Daoy (cell line): ENCODE measurements around the gene RSPH6A. TPM values are rescaled to one million over a fixed set of nuclear protein-coding genes. Genes with fewer than 3 reads are reported as not detected.

ENCODE experiments used
- DNase-seq: peaks from one replicate; pipeline ENCODE4 v3.0.0-alpha.2; 2015; ENCODE audit warnings: low read depth
- total RNA-seq: library from RNA; depleted of rRNA; stranded (reverse); fragments of >200 nt; shearing (Covaris generic); gene quantifications from 2 replicates; pipeline ENCODE4 v1.2.3, GENCODE V29; 2014; rRNA removed

RSPH6A gene
- total RNA-seq: 0.06 TPM in 1 of 2 replicates, not detected in the other

DNA sequence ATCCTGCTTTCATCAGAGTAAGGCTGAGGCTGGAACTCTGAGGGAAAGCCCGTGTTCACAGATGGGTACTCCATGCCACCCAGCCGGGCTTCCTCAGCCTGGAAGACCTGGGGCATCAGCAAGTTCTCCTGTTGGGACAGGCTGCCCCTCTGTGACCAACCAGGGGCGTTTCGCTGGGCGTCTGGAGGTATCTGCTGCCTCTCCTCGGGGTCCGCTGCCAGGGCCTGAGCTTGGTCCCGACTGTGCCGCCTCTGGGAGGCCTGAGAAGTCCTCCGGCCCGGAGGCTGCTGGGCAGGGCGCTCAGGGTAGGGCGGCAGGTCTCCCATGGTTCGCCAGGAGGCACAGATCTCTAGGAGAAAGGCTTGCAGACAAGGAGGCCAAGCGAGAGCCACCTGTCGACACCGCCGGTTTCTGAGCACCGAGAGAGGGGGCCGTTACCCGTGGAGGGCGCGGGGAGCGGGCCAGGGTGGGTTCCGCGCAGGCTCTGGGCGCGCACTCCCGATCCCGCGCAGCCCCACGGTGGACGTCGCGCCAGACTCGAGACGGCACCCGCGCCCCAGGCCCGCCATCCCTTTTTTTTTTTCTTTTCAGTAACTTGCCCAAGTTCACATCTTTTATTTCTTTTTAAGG is at the start of gene RSPH6A:
Gene RSPH6A, minus strand, starts transcription at position 458 of the 630 bp plus-strand sequence. Its CDS starts 132 bp downstream, at position 326.
- no peak for DNase-seq

DNA sequence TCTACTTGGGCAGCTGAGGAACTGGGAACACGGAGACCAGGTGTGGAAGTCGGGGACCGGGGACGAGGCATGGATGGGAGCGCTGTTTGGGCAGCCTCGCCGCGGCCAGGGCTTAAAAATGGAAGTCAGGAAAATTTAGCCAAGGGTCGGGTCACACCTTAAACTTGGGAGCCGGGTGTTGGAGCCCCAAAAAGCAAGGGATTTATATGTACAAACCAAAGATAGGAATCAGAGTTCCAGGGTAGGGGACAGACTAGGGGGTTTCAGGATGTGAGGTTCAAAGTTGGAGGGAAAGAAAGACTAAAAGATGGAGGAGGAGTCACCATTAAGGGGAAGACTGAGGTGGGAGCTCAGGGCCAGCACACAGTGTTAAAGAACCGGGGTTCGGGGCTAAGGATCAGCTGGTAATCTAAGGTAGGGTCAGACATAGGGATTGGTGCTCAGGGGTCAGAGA is 49.5 kb upstream of the RSPH6A start:
- no peak for DNase-seq

DNA sequence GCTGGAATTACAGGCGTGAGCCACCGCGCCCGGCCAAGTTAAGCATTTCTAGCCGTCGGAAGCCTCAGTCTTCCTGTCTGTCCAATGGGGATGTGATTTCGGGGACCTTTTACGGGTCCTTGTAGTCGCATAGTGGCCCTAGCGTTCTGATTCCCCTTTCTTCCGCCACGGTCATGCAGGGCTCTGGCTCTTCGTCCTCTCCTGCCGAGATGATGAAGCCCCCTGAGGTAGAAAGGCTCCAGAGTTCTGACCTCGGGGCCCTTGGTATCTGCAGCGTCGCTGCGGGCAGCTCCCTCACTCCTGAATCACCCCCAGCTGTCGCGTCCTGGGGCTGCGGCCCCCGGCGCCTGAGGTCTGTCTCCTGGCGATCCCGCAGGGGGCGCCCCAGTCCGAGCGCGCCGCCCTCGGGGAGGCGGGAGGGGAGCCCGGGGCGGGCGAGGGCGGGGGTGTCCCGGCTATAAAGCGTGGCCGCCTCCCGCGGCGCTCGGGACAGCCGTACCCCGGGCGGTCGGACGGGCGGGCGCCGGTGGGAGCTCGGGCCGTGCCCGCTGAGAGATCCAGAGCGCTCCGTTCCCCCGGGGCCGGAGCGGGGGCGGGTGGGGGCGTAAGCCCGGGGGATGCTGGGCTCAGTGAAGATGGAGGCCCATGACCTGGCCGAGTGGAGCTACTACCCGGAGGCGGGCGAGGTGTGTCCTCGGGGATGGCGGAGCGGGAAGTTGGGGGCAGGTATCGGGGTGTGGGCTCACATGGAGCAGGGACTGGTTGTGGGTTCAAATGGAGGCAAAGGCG is 48.9 kb upstream of the RSPH6A start, which contains the start of gene FOXA3:
Gene FOXA3, plus strand, starts transcription at position 487 of the 789 bp plus-strand sequence. Its CDS starts 131 bp downstream, at position 618.
- peak; percentile 83 for DNase-seq

DNA sequence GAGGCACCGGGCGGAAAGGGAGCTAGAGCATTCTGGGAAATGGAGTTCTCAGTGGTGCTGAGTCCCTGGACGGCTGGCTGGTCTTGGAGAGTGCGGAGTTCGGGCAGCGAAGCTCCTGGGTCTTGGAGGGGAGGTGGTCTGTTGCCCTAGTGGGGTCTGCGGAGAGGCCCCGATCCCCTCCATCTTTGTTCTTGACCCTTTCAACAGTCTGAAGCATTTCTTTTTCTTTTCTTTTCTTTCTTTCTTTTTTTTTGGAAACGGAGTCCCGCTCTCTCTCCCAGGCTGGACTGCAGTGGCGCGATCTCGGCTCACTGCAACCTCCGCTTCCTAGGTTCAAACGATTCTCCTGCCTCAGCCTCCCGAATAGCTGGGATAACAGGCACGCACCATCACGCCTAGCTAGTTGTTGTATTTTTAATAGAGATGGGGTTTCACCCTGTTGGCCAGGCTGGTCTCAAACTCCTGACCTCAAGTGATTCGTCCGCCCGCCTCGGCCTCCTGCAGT is 48.3 kb upstream of the RSPH6A start:
- no peak for DNase-seq

DNA sequence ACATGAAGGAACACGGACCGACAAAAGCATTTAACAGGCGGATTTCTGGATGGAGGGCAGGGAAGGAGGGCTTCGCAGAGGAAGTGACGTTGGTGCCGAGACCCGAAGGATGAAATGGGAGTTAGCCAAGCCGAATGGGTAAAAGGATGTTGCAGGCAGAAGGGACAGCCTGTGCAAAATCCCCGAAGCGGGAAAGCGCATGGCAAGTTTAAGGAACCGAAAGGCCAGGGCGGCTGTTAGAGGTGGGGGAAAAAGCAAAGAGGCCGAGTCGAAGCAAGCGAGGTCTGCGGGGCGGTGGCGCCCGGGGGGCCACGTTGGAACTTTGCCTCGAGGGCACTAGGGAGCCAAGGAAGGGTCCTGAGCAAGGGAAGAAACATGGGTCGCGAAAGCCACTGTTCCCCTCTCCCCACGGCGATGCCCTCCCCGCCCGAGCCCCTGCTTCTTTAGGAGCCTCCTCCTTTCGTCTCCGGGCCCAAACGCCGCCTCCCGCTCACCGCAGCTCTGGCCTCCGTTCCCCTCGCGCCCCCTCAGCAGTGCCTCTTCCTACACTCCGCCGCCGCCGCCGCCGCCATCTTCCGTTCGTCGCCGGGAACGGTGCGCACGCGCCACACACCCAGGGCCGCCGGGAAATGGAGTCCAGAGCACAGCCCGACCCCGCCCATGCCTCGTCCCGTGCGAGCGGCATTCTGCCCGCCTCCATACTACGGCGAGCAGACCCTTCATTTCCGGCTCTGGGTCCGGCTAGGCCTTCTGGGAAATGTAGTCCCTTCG is 47.6 kb upstream of the RSPH6A start, which contains the start of gene SYMPK:
Gene SYMPK, minus strand, starts transcription at position 584 of the 771 bp plus-strand sequence. CDS start 8,652 bp downstream, outside the sequence.
- DNase-seq: peak; percentile 100

DNA sequence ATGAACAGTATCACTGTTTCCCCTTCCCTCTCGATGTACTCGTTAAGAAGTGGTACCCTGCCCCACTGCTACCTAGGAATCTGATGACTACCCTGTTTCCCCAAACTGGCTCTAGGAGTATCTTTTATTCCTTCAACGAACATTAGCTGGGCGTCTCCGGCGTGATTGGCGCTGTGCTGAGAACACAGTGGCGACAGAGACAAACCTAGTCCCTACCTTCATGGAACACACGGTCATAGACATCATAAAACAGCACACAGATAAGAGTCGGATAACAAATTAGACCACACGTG is 47.1 kb upstream of the RSPH6A start:
- no peak for DNase-seq

DNA sequence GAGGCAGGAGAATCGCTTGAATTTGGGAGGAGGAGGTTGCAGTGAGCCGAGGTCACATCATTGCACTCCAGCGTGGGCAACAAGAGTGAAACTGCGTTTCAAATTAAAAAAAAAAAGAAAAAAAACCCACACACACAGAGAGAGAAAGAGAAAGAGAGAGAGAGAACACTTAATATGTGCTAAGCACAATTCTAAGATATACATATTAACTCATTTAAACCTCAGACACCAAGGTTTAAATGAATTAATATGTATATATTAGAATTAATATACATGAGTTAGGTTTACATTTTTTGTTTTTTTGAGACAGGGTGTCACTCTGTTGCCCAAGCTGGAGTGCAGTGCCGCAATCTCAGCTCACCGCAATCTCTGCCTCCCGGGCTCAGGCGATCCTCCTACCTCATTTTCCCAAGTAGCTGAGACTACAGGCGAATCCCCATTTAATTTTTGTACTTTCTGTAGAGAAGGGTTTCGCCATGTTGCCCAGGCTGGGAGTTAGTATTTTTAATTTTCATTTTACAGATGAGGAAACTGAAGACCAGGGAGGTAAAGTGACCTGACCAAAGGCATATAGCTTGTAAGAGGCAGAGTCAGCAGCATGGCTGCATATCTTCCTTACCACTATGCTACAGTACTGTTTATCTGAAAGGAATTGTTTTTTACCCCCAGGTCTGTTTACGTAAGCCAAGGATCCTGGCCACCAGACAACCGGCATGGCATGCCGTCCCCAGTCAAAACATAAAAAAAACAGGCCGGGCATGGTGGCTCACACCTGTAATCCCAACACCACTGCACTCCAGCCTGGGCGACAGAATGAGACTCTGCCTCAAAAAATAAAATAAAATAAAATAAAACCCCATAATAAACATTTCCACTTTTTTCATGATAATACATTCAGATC is 45.5 kb upstream of the RSPH6A start:
- no peak for DNase-seq

DNA sequence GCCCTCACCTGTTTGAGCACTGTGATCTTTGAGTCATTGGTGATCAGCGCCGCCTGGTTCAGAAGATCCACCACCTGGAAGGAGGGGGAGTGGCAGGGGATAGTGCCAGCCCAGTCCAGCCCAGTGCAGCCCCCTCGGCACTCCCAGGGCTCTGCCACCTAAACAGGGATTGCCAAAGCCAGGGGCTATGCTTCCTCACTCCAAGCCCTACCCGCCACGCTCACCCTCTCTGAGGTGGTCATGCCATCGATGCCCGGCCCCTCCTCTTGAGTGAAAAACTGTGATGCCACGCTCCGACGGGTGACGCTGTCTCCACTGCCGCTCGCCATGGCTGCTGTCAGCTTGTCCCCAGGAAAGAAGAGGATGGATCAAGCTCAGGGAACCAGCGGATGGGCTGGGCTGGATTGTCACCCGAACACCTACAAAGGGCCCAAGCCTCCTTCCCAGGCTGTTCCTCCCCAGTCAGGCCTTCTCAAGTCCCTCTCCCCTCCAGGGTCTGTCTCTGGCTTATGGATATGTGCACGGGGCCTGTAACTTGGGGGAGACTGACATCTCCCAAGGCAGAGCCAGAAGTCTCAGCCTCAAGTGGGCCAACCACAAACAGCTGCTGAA is 39.2 kb upstream of the RSPH6A start:
- DNase-seq: no peak

DNA sequence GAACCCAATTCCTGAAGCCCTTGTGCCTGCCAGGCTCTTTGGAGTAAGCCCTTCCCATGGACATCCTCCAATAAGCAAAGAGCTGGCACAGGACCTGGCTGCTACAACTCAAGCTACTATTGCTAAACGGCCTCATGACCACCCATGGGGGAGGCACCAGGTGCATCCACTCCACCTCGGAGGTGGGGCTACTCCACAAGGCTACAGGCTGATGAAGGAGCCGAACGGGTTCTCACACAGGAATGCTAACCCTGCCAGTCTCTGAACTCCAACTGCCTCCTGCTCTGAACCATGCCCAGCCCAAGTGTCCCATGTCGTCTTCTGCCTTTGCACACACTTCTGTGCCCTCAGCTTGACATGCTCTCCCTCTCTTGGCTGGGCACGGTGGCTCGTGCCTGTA is 37.9 kb upstream of the RSPH6A start:
- DNase-seq: no peak

DNA sequence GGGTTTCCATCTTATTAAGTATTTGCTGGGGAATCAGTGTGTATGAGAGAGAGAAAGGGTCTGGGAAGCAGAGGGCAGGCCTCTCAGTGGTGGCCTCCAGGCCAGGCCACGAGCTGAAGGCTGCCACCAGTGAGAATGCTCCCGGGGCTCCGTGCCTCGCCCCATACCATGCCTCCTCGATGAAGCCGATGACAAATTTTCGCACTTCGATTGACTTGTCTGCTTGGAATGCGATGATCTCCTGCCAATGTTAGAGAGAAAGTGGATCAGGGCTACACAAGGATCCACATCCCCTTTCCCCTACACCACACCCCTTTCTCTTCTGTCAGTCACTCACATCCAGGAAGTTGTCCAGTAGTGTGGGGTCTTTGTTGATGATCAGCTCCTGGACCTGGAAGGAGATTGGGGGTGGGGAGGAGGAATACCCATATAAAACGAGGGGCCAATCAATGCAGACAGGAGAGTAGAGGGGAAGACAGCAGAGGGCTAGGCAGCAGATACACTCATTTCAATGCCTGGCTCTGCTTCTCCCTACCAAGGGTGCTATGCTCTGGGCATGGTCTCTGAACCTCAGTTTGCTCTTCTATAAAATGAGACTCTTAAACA is 37.1 kb upstream of the RSPH6A start:
- DNase-seq: no peak

DNA sequence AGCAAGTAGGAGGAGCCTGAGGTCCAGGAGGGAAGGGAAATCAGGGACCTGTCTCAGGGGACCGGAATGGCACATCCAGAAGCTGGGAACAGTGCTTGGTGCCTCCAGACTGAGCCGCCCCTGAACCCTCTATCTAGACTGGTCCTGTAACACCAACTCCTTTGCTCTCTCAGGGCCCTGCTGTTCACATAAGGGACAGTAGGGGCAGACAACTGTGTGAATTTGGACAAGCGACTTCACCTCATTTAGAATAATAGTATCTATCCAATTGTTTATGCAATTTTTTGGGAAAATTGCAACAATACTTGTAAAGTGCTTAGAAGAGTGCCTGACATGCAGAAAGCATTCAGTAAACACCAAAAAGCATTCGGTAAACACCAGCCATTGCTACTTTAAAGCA is 33.8 kb upstream of the RSPH6A start:
- no peak for DNase-seq

DNA sequence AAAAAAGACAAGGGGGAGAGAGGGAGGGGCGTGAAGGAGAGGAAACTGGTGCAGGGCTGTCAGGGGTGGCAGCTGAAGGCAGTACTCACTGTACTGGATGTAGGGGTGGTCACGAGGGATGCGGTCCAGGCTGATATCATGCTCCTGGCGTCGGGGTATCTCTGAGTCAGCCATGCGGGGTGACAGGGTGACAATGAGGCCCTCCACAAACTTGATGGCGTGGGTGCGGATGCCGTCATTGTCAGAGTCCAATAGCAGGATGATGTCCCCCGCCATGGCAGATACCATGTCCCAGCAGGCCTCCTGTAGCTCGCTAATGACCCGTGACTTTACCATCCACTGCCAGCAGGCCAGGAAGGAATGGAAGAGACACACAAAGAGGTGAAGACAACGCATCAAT is 32.6 kb upstream of the RSPH6A start:
- no peak for DNase-seq

DNA sequence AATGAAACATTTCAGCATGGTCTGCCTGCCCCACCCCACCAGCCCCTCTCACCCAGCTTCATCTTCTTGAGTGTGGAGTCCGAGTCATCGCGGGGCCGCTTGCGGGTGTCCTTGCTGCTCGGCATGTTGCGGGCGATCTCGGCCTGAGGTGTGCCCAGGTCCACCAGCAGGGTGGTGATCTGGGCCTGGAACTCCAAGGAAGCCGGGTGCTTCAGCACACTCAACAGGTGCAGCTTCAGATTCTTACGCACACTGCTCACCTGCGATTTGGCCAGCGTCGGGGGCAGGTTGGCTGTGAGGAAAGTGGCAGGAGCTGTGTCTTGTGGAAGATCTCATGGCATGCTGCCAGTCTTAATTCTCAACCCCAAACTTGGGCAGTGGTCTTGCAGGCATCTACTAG is 27.1 kb upstream of the RSPH6A start:
- DNase-seq: no peak

DNA sequence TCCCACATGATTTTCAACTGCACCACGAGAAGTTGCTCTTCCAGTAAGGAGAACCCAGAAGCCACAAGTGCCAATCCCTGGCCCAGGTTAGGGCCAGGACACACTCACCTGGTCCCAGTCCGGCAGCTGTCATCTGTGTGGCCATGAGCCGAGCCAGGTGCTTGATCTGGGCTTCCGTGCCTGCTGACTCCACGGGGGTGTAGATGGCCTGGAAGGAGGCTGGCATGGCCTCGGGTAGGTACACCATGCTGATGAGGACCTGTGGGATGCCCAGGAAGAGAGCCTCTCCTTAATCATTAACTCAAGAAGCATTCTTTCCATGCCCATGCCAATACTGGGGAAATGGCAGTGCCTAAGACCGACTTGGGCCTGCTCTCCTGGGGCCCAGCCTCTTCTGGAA is 19.9 kb upstream of the RSPH6A start:
- no peak for DNase-seq

DNA sequence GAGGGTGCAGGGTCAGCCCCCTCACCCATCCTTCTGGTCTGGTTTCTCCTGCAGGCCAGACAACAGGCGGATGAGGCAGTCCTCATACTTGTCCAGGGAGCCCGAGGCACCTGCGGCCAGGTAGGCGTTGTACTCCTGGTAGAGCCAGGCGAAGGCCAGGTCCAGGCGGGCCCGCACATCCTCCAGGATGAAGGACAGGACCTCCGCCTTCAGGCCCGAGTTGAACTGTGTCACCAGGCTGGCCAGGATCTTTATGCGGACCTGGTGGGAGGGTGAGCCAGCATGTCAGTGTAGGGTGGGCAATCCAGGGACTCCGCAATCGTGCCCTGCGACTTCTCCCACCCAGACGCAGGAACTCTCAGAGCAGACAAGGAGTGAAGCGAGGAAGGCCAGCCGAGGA is 13.8 kb upstream of the RSPH6A start:
- DNase-seq: no peak

DNA sequence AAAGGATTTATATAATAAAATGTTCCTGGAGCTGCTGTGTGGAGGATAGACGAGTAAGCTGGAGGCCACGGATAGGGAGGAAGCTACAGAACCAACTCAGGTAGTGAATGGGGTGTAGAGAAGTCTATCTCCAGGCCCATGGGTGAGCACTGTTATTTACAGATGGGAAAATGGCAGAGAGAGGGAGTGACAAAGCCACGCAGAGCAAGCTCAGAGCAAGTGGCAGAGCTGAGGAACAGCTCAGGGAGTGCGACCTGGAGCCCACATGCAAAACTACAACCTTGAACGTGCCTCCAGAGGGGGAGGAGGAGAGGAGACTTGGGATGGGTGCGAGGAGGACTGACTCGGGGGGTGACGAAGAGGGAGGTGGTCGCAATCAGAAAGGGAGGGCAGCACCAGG is 13.4 kb upstream of the RSPH6A start:
- no peak for DNase-seq

DNA sequence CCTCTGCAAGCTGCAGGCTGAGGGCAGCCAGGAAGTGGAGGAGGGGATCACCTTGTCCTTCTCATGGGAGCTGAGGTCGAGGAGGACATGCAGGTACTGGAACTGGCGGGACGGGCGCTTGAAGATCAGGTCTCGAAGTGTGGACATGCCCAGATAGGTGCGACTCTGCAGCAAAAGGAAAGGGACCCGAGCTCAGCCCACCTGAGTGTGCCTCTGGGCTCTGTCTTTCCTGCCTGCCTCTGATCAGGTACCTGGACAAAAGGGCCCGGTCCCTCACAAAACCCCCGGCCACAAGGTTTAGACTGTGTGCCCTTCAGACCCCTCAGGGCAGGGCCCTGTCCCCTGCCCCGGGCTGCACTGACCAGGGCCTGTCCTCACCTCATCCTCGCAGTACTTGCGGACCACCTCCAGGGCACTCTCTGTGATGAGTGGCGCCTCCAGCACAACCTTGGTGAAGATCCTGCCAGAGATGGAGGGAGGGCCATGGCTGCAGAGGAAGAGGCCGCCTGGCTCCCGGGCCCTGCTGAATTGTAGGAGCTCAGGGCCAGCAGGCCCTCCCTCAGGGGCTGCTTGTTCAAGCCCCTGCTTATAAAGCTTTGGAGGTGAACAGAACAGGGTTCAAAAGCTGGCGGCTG is 12.5 kb upstream of the RSPH6A start:
- DNase-seq: no peak

DNA sequence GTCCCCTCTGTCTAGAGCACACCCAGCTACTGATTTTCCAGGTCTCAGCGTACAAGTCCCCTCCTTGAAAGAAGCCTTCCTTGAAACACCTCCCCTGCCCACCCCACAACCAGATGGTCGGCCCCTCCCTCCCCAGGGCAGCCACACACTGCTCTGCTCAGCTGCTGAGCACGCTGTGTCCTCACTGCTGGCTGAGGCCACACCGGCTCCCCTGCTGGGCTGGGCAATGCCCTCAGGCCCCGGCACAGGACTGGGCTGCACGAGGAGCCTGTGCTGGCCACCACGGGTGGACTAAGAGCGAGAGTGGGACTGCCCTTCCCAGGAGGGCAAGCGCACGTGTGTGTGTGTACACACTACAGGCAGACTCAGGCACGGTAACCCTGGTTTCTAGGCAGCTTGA is 11.8 kb upstream of the RSPH6A start:
- DNase-seq: no peak

DNA sequence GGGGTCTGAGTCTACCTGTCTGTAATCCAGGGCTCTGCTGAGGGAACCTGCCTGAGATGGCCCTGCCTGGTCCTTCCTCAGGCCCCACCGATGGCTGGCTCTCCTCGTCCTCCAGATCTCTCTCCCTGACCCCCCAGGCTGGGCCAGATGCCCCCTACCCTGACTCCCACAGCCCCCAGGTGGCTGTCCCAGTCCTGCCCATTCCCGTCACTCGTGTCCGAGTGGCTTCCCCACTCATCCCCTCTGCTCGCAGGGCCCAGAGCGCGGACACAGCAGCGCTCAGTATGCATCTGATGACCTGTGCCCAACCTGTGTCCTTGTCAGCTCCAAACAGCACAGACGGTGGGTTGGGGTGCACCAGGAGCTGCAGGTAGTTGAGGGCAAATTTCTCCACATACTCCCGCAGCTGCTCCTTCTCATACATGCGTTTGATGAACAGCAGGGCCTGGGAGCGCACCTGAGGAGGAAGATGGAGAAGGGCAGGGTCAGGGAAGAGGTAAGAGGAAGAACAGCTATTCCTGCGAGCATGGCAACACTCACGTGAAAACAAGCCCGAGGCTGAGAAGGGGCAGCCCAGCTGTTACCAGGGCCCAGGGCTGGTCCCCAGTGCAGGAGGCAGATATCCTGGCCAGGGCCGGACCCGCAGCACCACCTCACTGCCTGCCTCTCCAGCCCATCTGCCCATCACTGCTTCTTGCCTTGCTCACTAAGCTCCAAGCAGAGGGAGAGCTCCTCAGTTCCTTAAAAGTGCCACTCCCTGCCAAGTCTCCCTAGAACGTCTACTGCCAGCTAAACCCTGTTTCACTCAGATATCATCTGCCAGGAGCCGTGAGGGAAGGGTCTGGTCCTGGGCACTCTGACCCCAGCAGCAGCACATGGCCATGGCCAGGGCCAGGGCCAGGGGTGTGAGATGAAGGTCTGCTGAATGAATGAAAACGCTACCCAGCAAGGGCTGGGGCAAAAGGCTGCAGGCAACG is 11.1 kb upstream of the RSPH6A start:
- no peak for DNase-seq
